GM12878 (cell line): ENCODE measurements around the gene EPB41L4A. TPM values are rescaled to one million over a fixed set of nuclear protein-coding genes. Genes with fewer than 3 reads are reported as not detected.

ENCODE experiments used
- ATAC-seq: fragments of 200-7000 bp; cut with Tn5 transposase; 3 replicates; pipeline ENCODE4 v1.9.1; 2020; ENCODE audit warnings: mild to moderate bottlenecking, moderate library complexity
- BruUV-seq: library from RNA; stranded (reverse); fragments of 400-500 nt; replicated peaks from 2 replicates; lab custom pipeline; 2021; lab: Mats Ljungman, UMichigan
- CTCF ChIA-PET: fragments of 300-600 bp; sonication (Branson Sonifier 250); formaldehyde crosslinking; extraction: SDS; loops from one replicate; lab custom pipeline; 2021; ENCODE audit warnings: inconsistent platforms; lab: Yijun Ruan, JAX
- POLR2A ChIA-PET: fragments of 350-600 bp; formaldehyde crosslinking; extraction: SDS; loops from one replicate; lab custom pipeline; 2021; ENCODE audit warnings: inconsistent platforms; lab: Charles Lee
- RAD21 ChIA-PET: fragments of 300-600 bp; sonication (Branson Sonifier 250); formaldehyde crosslinking; loops from one replicate; lab custom pipeline; 2023; ENCODE audit warnings: antibody characterized with exemption; ENCODE audit not compliant: unreplicated experiment; lab: Charles Lee
- SMC1A ChIA-PET: fragments of 300-600 bp; sonication (Branson Sonifier 250); formaldehyde crosslinking; loops from one replicate; lab custom pipeline; 2023; ENCODE audit not compliant: unreplicated experiment, uncharacterized antibody; lab: Charles Lee
- DNase-seq: peaks from one replicate; pipeline ENCODE4 v3.0.0-alpha.2; 2011; ENCODE audit warnings: low read depth, low spot score
- FAIRE-seq: peaks from 3 replicates; lab custom pipeline; 2011; peaks lifted over from hg19 to GRCh38; lab: Jason Lieb, UNC
- H2AFZ ChIP-seq: 2 replicates; pipeline ENCODE4 v1.6.0; 2011; ENCODE audit warnings: low read depth, low read length, control low read depth; ENCODE audit not compliant: control insufficient read depth
- H3K27ac ChIP-seq: 2 replicates; pipeline ENCODE4 v1.5.1; 2011; ENCODE audit warnings: control low read depth; ENCODE audit not compliant: control insufficient read depth, insufficient read depth
- H3K27me3 ChIP-seq, 2 experiments: replicated peaks in 1 of 2; 2 replicates each; pipeline versions ENCODE4 v1.6.0 to v1.6.1; 2011; ENCODE audit warnings: low read length in 1 of 2; ENCODE audit not compliant: control insufficient read depth in 2 of 2, insufficient read depth in 2 of 2
- H3K36me3 ChIP-seq, 2 experiments: 2 replicates each; pipeline ENCODE4 v1.5.1; 2011; ENCODE audit warnings: low read length in 1 of 2; ENCODE audit not compliant: control insufficient read depth in 2 of 2, insufficient read depth in 2 of 2
- H3K4me1 ChIP-seq: 2 replicates; pipeline ENCODE4 v1.6.1; 2011; ENCODE audit warnings: mild to moderate bottlenecking, low read length, moderate library complexity, mixed read lengths; ENCODE audit not compliant: control insufficient read depth, insufficient read depth
- H3K4me2 ChIP-seq: 2 replicates; pipeline ENCODE4 v1.6.0; 2011; ENCODE audit warnings: control low read depth; ENCODE audit not compliant: control insufficient read depth, insufficient read depth
- H3K4me3 ChIP-seq: fragments of 200-600 bp; sonication (generic); 2 replicates; pipeline ENCODE4 v1.5.1; 2016
- H3K79me2 ChIP-seq: 2 replicates; pipeline ENCODE4 v1.6.0; 2011; ENCODE audit warnings: low read length; ENCODE audit not compliant: control insufficient read depth, insufficient read depth
- H3K9ac ChIP-seq: 2 replicates; pipeline ENCODE4 v1.8.0; 2011; ENCODE audit warnings: low read length, control low read depth, mixed read lengths; ENCODE audit not compliant: control insufficient read depth, insufficient read depth
- H3K9me3 ChIP-seq: replicated peaks from 3 replicates; pipeline ENCODE4 v1.5.1; 2011; ENCODE audit warnings: mild to moderate bottlenecking, low read length; ENCODE audit not compliant: control insufficient read depth, insufficient read depth
- H4K20me1 ChIP-seq: 2 replicates; pipeline ENCODE4 v1.6.0; 2011; ENCODE audit not compliant: control insufficient read depth, insufficient read depth
- ASH2L ChIP-seq: fragments of 300-600, 200-600 bp; sonication (generic); IDR thresholded peaks from 2 replicates; pipeline ENCODE4 v1.6.1; 2017; ENCODE audit warnings: low read depth, mild to moderate bottlenecking, borderline replicate concordance
- CHD2 ChIP-seq: IDR thresholded peaks from 2 replicates; pipeline ENCODE4 v1.6.1; 2011; ENCODE audit warnings: low read depth, low read length, improper control_type of control experiment, borderline replicate concordance
- ESRRA ChIP-seq: IDR thresholded peaks from 2 replicates; pipeline ENCODE4 v1.6.1; 2012; ENCODE audit warnings: mild to moderate bottlenecking, low read length, improper control_type of control experiment
- HCFC1 ChIP-seq: fragments of 150-350 bp; IDR thresholded peaks from 2 replicates; pipeline ENCODE4 v1.6.1; 2014; ENCODE audit warnings: low read length
- JUND ChIP-seq: IDR thresholded peaks from 2 replicates; pipeline ENCODE4 v1.6.1; 2012; ENCODE audit warnings: low read depth, mild to moderate bottlenecking, low read length, improper control_type of control experiment, moderate library complexity
- MEF2A ChIP-seq: IDR thresholded peaks from 2 replicates; pipeline ENCODE4 v1.6.1; 2011; ENCODE audit warnings: low read depth, mild to moderate bottlenecking, low read length, moderate library complexity; ENCODE audit not compliant: insufficient read depth
- MEF2B ChIP-seq: fragments of 450-650 bp; IDR thresholded peaks from 2 replicates; pipeline ENCODE4 v1.6.1; 2018; ENCODE audit warnings: mild to moderate bottlenecking, moderate library complexity; ENCODE audit not compliant: partially characterized antibody, poor library complexity, severe bottlenecking
- NRF1 ChIP-seq: conservative IDR thresholded peaks from 2 replicates; pipeline ENCODE4 v1.6.1; 2011; ENCODE audit warnings: mild to moderate bottlenecking, low read depth, low read length, improper control_type of control experiment
- SREBF1 ChIP-seq: IDR thresholded peaks from 2 replicates; pipeline ENCODE4 v1.6.1; 2012; ENCODE audit warnings: mild to moderate bottlenecking, low read length
- TCF7 ChIP-seq: IDR thresholded peaks from 2 replicates; pipeline ENCODE4 v1.6.1; 2014; ENCODE audit warnings: antibody characterized with exemption, borderline replicate concordance
- WGBS: methylation state at CpG from one replicate; pipeline ENCODE4 v1.1.6; 2016; ENCODE audit warnings: low lambda C conversion rate; ENCODE audit not compliant: insufficient replicate concordance, insufficient coverage; ENCODE audit errors: missing lambda C conversion rate; 5-methylcytosine and 5-hydroxymethylcytosine counted together
- in situ Hi-C: fragments of 300-500 bp; cut with MboI; formaldehyde crosslinking; loops from 9 replicates; pipeline ENCODE4 v1.14.3; 2018; ENCODE audit warnings: mixed read lengths
- intact Hi-C: fragments of 100-400 bp; cut with micrococcal nuclease; formaldehyde crosslinking; loops from one replicate; pipeline ENCODE4 v1.14.2; 2022; ENCODE audit not compliant: unreplicated experiment
- polyA plus RNA-seq, 11 experiments: library from polyadenylated mRNA; depleted of rRNA in 4 of 11; unstranded in 6 of 11; stranded (reverse) in 5 of 11; fragments of >200 nt; fragmentation: Nextera tagmentation in 4 of 11; fragmentation: Illumina TruSeq in 1 of 11; extraction: Ambion mirVana in 4 of 11; extraction: Trizol in 1 of 11; gene quantifications; 1 replicate in 1 of 11; 2 replicates in 10 of 11; pipeline versions ENCODE4 v1.2.1 to v1.2.3, GENCODE V29; 2011 to 2016; ENCODE audit warnings: inconsistent platforms in 2 of 11, missing spikeins in 2 of 11, low read depth in 1 of 11
- total RNA-seq, 4 experiments: library from RNA; depleted of rRNA in 3 of 4; stranded (reverse); fragments of >200 nt in 3 of 4; fragmentation: Illumina TruSeq in 1 of 4; extraction: Trizol in 1 of 4; gene quantifications; 2 replicates each; pipeline versions ENCODE4 v1.2.1 to v1.2.3, GENCODE V29; 2013 to 2021
- TF ChIP-seq, protein P1 (sequence below): fragments of 450-650 bp; IDR thresholded peaks from 2 replicates; pipeline ENCODE4 v1.6.1; 2017; ENCODE audit warnings: low read depth, mild to moderate bottlenecking, moderate library complexity
- TF ChIP-seq, protein P2 (sequence below): IDR thresholded peaks from 2 replicates; pipeline ENCODE4 v1.6.1; 2012; ENCODE audit warnings: improper control_type of control experiment, low read depth, low read length; ENCODE audit not compliant: insufficient replicate concordance
- TF ChIP-seq, protein P3 (sequence below): fragments of 450-650 bp; IDR thresholded peaks from 2 replicates; pipeline ENCODE4 v1.6.1; 2018; ENCODE audit warnings: borderline replicate concordance, mild to moderate bottlenecking; ENCODE audit not compliant: partially characterized antibody
- TF ChIP-seq, protein P4 (sequence below): IDR thresholded peaks from 2 replicates; pipeline ENCODE4 v1.6.1; 2012; ENCODE audit warnings: low read length, inconsistent platforms

Gene EPB41L4A
- total and polyA plus RNA-seq, 10 of the 15 experiments (the other 5 are each of a cell fraction or from before 2014, with no cell fraction given), result 0.10 to 0.67 (median 0.30) TPM

DNA sequence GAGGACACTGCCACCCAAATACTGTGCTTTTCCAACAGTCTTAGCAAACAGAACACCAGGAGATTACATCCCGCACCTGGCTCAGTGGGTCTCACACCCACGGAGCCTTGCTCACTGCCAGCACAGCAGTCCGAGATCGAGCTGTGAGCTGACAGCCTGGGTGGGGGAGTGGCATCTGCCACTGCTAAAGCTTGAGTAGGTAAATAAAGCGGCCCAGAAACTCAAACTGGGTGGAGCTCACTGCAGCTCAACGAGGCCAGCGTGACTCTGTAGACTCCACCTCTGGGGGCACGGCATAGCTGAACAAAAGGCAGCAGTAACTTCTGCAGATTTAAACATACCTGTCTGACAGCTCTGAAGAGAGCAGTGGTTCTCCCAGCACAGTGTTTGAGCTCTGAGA, 28.8 kb downstream of the EPB41L4A start:
- ChIA-PET CTCF (interaction anchor here (1.0 to 1.3 kb wide), 2 partner anchors 17 to 25 kb away, joined by 3 read pairs; no protein-coding TSS in a partner anchor), SMC1A (interaction anchor here (0.6 to 1.2 kb wide), 2 partner anchors 174 to 439 kb away, joined by 3 read pairs; no protein-coding TSS in a partner anchor), RAD21 (no interaction called here), POLR2A (no interaction called here)
- Histone ChIP-seq H4K20me1 (no peaks in the 10 kb centered on the region), H3K4me3 (no peak overlapping the region), H3K9ac (no peak overlapping the region), H3K27me3 (no peaks in the 10 kb centered on the region), H3K4me2 (no peak overlapping the region), H3K4me1 (no peaks in the 10 kb centered on the region), H2AFZ (no peak overlapping the region), H3K79me2 (no peaks in the 10 kb centered on the region), H3K27ac (no peak overlapping the region), H3K36me3 (no peaks in the 10 kb centered on the region), H3K9me3 (no peaks in the 10 kb centered on the region)
- 71% methylated on average over 8 of the region's 8 CpGs for WGBS
- in situ Hi-C loops, result no loop called here
- no TSS peak for BruUV-seq
- DNase-seq (no peak), ATAC-seq (no peak), FAIRE-seq (no peak)
- intact Hi-C loops, result no loop called here
- no peak for TF ChIP-seq HCFC1
- no peak for TF ChIP-seq MEF2A
- TF ChIP-seq JUND, result no peak
- TF ChIP-seq, protein P1, sequence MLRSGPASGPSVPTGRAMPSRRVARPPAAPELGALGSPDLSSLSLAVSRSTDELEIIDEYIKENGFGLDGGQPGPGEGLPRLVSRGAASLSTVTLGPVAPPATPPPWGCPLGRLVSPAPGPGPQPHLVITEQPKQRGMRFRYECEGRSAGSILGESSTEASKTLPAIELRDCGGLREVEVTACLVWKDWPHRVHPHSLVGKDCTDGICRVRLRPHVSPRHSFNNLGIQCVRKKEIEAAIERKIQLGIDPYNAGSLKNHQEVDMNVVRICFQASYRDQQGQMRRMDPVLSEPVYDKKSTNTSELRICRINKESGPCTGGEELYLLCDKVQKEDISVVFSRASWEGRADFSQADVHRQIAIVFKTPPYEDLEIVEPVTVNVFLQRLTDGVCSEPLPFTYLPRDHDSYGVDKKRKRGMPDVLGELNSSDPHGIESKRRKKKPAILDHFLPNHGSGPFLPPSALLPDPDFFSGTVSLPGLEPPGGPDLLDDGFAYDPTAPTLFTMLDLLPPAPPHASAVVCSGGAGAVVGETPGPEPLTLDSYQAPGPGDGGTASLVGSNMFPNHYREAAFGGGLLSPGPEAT, result no peak
- no peak for TF ChIP-seq CHD2
- TF ChIP-seq SREBF1, result no peak
- no peak for TF ChIP-seq NRF1
- no peak for TF ChIP-seq TCF7
- TF ChIP-seq ASH2L, result no peak
- TF ChIP-seq, protein P2, sequence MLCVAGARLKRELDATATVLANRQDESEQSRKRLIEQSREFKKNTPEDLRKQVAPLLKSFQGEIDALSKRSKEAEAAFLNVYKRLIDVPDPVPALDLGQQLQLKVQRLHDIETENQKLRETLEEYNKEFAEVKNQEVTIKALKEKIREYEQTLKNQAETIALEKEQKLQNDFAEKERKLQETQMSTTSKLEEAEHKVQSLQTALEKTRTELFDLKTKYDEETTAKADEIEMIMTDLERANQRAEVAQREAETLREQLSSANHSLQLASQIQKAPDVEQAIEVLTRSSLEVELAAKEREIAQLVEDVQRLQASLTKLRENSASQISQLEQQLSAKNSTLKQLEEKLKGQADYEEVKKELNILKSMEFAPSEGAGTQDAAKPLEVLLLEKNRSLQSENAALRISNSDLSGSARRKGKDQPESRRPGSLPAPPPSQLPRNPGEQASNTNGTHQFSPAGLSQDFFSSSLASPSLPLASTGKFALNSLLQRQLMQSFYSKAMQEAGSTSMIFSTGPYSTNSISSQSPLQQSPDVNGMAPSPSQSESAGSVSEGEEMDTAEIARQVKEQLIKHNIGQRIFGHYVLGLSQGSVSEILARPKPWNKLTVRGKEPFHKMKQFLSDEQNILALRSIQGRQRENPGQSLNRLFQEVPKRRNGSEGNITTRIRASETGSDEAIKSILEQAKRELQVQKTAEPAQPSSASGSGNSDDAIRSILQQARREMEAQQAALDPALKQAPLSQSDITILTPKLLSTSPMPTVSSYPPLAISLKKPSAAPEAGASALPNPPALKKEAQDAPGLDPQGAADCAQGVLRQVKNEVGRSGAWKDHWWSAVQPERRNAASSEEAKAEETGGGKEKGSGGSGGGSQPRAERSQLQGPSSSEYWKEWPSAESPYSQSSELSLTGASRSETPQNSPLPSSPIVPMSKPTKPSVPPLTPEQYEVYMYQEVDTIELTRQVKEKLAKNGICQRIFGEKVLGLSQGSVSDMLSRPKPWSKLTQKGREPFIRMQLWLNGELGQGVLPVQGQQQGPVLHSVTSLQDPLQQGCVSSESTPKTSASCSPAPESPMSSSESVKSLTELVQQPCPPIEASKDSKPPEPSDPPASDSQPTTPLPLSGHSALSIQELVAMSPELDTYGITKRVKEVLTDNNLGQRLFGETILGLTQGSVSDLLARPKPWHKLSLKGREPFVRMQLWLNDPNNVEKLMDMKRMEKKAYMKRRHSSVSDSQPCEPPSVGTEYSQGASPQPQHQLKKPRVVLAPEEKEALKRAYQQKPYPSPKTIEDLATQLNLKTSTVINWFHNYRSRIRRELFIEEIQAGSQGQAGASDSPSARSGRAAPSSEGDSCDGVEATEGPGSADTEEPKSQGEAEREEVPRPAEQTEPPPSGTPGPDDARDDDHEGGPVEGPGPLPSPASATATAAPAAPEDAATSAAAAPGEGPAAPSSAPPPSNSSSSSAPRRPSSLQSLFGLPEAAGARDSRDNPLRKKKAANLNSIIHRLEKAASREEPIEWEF, result no peak
- TF ChIP-seq ESRRA, result no peak
- TF ChIP-seq MEF2B, result no peak
- TF ChIP-seq, protein P3, sequence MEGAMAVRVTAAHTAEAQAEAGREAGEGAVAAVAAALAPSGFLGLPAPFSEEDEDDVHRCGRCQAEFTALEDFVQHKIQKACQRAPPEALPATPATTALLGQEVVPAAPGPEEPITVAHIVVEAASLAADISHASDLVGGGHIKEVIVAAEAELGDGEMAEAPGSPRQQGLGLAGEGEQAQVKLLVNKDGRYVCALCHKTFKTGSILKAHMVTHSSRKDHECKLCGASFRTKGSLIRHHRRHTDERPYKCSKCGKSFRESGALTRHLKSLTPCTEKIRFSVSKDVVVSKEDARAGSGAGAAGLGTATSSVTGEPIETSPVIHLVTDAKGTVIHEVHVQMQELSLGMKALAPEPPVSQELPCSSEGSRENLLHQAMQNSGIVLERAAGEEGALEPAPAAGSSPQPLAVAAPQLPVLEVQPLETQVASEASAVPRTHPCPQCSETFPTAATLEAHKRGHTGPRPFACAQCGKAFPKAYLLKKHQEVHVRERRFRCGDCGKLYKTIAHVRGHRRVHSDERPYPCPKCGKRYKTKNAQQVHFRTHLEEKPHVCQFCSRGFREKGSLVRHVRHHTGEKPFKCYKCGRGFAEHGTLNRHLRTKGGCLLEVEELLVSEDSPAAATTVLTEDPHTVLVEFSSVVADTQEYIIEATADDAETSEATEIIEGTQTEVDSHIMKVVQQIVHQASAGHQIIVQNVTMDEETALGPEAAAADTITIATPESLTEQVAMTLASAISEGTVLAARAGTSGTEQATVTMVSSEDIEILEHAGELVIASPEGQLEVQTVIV, result no peak
- TF ChIP-seq, protein P4, sequence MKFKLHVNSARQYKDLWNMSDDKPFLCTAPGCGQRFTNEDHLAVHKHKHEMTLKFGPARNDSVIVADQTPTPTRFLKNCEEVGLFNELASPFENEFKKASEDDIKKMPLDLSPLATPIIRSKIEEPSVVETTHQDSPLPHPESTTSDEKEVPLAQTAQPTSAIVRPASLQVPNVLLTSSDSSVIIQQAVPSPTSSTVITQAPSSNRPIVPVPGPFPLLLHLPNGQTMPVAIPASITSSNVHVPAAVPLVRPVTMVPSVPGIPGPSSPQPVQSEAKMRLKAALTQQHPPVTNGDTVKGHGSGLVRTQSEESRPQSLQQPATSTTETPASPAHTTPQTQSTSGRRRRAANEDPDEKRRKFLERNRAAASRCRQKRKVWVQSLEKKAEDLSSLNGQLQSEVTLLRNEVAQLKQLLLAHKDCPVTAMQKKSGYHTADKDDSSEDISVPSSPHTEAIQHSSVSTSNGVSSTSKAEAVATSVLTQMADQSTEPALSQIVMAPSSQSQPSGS, result no peak
